Mammary epithelial cell (primary cell): Measurements from ENCODE around the gene VEGFB.
A peak's percentile ranks its signal among the peaks of the same experiment; 100 is the strongest.

Experiments
- CTCF ChIP-seq, 2 donors: IDR thresholded peaks in 1 of 2; conservative IDR thresholded peaks in 1 of 2; 2 replicates each; pipeline ENCODE4 v1.5.1; 2011 to 2012; ENCODE audit warnings: inconsistent platforms in 2 of 2, low read length in 2 of 2, mild to moderate bottlenecking in 2 of 2, control low read depth in 1 of 2, low read depth in 1 of 2; ENCODE audit not compliant: insufficient read depth in 1 of 2; ENCODE audit errors: extremely low read depth in 1 of 2
- EZH2 ChIP-seq: IDR thresholded peaks from 2 replicates; pipeline ENCODE4 v1.6.1; 2012; ENCODE audit warnings: low read length, inconsistent platforms, borderline replicate concordance

- TF ChIP-seq CTCF (conservative IDR thresholded peaks at IDR 0.05 in 1 of 2, IDR thresholded peaks at IDR 0.05 in 1 of 2; ENCODE audit: extremely low read depth in 1 of 2, insufficient read depth in 1 of 2, low read depth in 1 of 2, low read length in 2 of 2): peak; percentile 80 to 91
- no peak for TF ChIP-seq EZH2
Measured at GRCh38 chr11:64204464-64204989, 29.9 kb upstream of the VEGFB start.
